Measurements from ENCODE around the gene ABLIM1. TPM values are rescaled to one million over a fixed set of nuclear protein-coding genes. Genes with fewer than 3 reads are reported as not detected.

The ABLIM1 gene
- total and polyA plus RNA-seq, 10 of the 15 experiments (the other 5 are each of a cell fraction or from before 2014, with no cell fraction given): 14.2 to 50.5 (median 28.1) TPM

- DNase-seq (ENCODE audit: low read depth, low spot score) (no peak), FAIRE-seq (no peak), ATAC-seq (no peak)
- ChIA-PET SMC1A (ENCODE audit: uncharacterized antibody, unreplicated experiment) (interaction anchor here (1.3 to 2.4 kb wide), 2 partner anchors 87 to 126 kb away, joined by 3 to 10 read pairs; no protein-coding TSS in a partner anchor), CTCF (interaction anchor here (1.7 to 2.8 kb wide), 2 partner anchors 16 to 127 kb away, joined by 3 to 15 read pairs; no protein-coding TSS in a partner anchor), RAD21 (ENCODE audit: unreplicated experiment) (interaction anchor here (1.4 to 2.6 kb wide), 3 partner anchors 27 to 127 kb away, joined by 3 to 9 read pairs (median 7); no protein-coding TSS in a partner anchor), POLR2A (no interaction called here)
- H3K9ac ChIP-seq (ENCODE audit: control insufficient read depth, insufficient read depth, low read length): no peak overlapping the region
- H3K27me3 ChIP-seq (replicated peaks in 1 of 2; ENCODE audit: control insufficient read depth in 2 of 2, insufficient read depth in 2 of 2, low read length in 1 of 2): no peaks in the 10 kb centered on the region; a peak in 2 of 4 replicates
- no peaks in the 10 kb centered on the region for H3K36me3 ChIP-seq (ENCODE audit: control insufficient read depth in 2 of 2, insufficient read depth in 2 of 2, low read length in 1 of 2)
- no peaks in the 10 kb centered on the region for H4K20me1 ChIP-seq (ENCODE audit: control insufficient read depth, insufficient read depth)
- intact Hi-C loops (cut with micrococcal nuclease; ENCODE audit: unreplicated experiment) (no loop called here), in situ Hi-C loops (cut with MboI) (loop anchor here (25.0 kb wide), 2 partner anchors 106 to 244 kb away; partner anchors contain the start of gene TDRD1)
- no peak overlapping the region for H3K27ac ChIP-seq (ENCODE audit: control insufficient read depth, insufficient read depth)
- TF ChIP-seq BCL3 (IDR thresholded peaks at IDR 0.05; ENCODE audit: borderline replicate concordance, insufficient read depth, low read depth, low read length, poor library complexity, severe bottlenecking) (no peak), SP1 (IDR thresholded peaks at IDR 0.05; ENCODE audit: low read depth, low read length) (no peak), YBX1 (IDR thresholded peaks at IDR 0.05) (no peak), CEBPB (IDR thresholded peaks at IDR 0.05; ENCODE audit: borderline replicate concordance in 1 of 2, low read depth in 2 of 2, low read length in 2 of 2) (no peak), CBFB (IDR thresholded peaks at IDR 0.05; ENCODE audit: low read depth) (no peak), TCF12 (IDR thresholded peaks at IDR 0.05; ENCODE audit: low read depth, low read length) (no peak), SMAD1 (IDR thresholded peaks at IDR 0.05; ENCODE audit: low read depth, partially characterized antibody) (no peak), ZNF687 (IDR thresholded peaks at IDR 0.05) (no peak), SMAD5 (IDR thresholded peaks at IDR 0.05; ENCODE audit: low read depth) (no peak), ZBTB11 (CRISPR knock-in tag; IDR thresholded peaks at IDR 0.05) (no peak), RAD21 (IDR thresholded peaks at IDR 0.05; ENCODE audit: insufficient read depth, low read depth, low read length) (no peak)
- TF ChIP-seq, protein P1, sequence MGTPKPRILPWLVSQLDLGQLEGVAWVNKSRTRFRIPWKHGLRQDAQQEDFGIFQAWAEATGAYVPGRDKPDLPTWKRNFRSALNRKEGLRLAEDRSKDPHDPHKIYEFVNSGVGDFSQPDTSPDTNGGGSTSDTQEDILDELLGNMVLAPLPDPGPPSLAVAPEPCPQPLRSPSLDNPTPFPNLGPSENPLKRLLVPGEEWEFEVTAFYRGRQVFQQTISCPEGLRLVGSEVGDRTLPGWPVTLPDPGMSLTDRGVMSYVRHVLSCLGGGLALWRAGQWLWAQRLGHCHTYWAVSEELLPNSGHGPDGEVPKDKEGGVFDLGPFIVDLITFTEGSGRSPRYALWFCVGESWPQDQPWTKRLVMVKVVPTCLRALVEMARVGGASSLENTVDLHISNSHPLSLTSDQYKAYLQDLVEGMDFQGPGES (IDR thresholded peaks at IDR 0.05): no peak
- no TSS peak for BruUV-seq (replicated peaks)
- H3K4me2 ChIP-seq (ENCODE audit: control insufficient read depth, insufficient read depth): no peak overlapping the region
- no peak overlapping the region for H3K4me3 ChIP-seq
- no peak overlapping the region for H2AFZ ChIP-seq (ENCODE audit: control insufficient read depth, low read depth, low read length)
- H3K4me1 ChIP-seq (ENCODE audit: control insufficient read depth, insufficient read depth, low read length): no peaks in the 10 kb centered on the region
- H3K79me2 ChIP-seq (ENCODE audit: control insufficient read depth, insufficient read depth, low read length): no peaks in the 10 kb centered on the region
- WGBS (ENCODE audit: insufficient coverage, insufficient replicate concordance, low lambda C conversion rate, missing lambda C conversion rate): 62% methylated on average over 12 of the region's 12 CpGs
- no peaks in the 10 kb centered on the region for H3K9me3 ChIP-seq (replicated peaks; ENCODE audit: control insufficient read depth, insufficient read depth, low read length)
Measured at GRCh38 chr10:114430688-114431413, 227.2 kb downstream of the ABLIM1 start.
